ENCODE data around the gene SCAF1. TPM values are rescaled to one million over a fixed set of nuclear protein-coding genes. Genes with fewer than 3 reads are reported as not detected.

The SCAF1 gene
- total and polyA plus RNA-seq, 9 of the 15 experiments (the other 6 are each of a cell fraction or from before 2014, with no cell fraction given), result 0.20 to 79.0 (median 4.9) TPM

DNA sequence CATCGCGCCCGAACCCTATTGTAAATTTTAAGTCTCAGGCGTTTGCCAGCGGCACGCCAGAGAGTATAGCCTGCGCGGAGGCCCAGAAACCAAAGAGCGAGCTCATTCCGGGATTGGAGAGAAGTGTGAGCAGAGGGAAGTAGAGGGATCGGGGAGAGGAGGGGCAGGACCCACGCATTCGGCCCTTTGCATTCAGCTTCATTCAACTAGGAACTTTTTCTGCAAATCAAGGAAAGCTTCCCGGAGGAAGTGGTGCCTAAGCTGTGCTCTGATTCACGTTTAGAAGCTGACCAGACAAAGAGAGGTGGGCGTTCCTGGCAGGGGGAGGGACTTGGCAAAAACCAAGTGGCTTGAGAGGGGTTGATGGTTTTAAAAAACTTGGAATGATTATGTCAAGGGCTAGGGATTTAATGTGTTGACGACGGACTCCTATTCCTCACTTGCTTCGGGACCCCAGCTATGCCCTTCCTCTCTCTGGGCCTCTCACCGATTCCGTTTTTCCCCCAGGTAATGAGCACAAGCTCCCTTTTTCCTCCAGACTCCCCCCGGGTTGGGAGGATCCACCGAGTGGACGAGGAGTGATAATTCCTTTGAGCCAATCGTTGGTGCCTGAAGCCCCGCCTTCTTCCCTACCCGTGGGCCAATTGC is 34.3 kb downstream of the SCAF1 start (continued):
- peak; percentile 95 for TF ChIP-seq JUND (IDR thresholded peaks at IDR 0.05; ENCODE audit: borderline replicate concordance, low read depth, low read length)
- peak; percentile 80; the same call in 2 of the 3 replicates for TF ChIP-seq JUND (tag; IDR thresholded peaks at IDR 0.05; ENCODE audit: borderline replicate concordance, low read depth, low read length)
- TF ChIP-seq POLR2H (tag; IDR thresholded peaks at IDR 0.05; ENCODE audit: low read depth), result 0 out of 2 replicates have a peak, but pooled peaks have one; percentile 60
- TF ChIP-seq, protein P1, sequence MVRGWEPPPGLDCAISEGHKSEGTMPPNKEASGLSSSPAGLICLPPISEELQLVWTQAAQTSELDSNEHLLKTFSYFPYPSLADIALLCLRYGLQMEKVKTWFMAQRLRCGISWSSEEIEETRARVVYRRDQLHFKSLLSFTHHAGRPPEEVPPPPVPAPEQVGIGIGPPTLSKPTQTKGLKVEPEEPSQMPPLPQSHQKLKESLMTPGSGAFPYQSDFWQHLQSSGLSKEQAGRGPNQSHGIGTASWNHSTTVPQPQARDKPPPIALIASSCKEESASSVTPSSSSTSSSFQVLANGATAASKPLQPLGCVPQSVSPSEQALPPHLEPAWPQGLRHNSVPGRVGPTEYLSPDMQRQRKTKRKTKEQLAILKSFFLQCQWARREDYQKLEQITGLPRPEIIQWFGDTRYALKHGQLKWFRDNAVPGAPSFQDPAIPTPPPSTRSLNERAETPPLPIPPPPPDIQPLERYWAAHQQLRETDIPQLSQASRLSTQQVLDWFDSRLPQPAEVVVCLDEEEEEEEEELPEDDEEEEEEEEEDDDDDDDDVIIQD (CRISPR knock-in tag; IDR thresholded peaks at IDR 0.05), result no peak
- no peak for TF ChIP-seq ZNF146 (CRISPR knock-in tag; IDR thresholded peaks at IDR 0.05; ENCODE audit: unreplicated experiment)
- TF ChIP-seq, protein P2, sequence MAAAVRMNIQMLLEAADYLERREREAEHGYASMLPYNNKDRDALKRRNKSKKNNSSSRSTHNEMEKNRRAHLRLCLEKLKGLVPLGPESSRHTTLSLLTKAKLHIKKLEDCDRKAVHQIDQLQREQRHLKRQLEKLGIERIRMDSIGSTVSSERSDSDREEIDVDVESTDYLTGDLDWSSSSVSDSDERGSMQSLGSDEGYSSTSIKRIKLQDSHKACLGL (CRISPR knock-in tag; IDR thresholded peaks at IDR 0.05; ENCODE audit: borderline replicate concordance, poor library complexity, severe bottlenecking), result no peak
- peak; percentile 35; the same call in 1 of the 2 replicates for TF ChIP-seq ESRRA (IDR thresholded peaks at IDR 0.05; ENCODE audit: borderline replicate concordance, low read depth)
- no peak for TF ChIP-seq CHD1 (IDR thresholded peaks at IDR 0.05; ENCODE audit: low read length)
- peak; percentile 68; the same call in 1 of the 2 replicates for TF ChIP-seq NFRKB (IDR thresholded peaks at IDR 0.05; ENCODE audit: low read depth)
- TF ChIP-seq, protein P3, sequence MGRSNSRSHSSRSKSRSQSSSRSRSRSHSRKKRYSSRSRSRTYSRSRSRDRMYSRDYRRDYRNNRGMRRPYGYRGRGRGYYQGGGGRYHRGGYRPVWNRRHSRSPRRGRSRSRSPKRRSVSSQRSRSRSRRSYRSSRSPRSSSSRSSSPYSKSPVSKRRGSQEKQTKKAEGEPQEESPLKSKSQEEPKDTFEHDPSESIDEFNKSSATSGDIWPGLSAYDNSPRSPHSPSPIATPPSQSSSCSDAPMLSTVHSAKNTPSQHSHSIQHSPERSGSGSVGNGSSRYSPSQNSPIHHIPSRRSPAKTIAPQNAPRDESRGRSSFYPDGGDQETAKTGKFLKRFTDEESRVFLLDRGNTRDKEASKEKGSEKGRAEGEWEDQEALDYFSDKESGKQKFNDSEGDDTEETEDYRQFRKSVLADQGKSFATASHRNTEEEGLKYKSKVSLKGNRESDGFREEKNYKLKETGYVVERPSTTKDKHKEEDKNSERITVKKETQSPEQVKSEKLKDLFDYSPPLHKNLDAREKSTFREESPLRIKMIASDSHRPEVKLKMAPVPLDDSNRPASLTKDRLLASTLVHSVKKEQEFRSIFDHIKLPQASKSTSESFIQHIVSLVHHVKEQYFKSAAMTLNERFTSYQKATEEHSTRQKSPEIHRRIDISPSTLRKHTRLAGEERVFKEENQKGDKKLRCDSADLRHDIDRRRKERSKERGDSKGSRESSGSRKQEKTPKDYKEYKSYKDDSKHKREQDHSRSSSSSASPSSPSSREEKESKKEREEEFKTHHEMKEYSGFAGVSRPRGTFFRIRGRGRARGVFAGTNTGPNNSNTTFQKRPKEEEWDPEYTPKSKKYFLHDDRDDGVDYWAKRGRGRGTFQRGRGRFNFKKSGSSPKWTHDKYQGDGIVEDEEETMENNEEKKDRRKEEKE (IDR thresholded peaks at IDR 0.05; ENCODE audit: borderline replicate concordance in 1 of 2, control insufficient read depth in 1 of 2, low read depth in 2 of 2, low read length in 1 of 2), result peak in 1 of 2 experiments; percentile 98; a peak in 2 of 4 replicates
- TF ChIP-seq, protein P4, sequence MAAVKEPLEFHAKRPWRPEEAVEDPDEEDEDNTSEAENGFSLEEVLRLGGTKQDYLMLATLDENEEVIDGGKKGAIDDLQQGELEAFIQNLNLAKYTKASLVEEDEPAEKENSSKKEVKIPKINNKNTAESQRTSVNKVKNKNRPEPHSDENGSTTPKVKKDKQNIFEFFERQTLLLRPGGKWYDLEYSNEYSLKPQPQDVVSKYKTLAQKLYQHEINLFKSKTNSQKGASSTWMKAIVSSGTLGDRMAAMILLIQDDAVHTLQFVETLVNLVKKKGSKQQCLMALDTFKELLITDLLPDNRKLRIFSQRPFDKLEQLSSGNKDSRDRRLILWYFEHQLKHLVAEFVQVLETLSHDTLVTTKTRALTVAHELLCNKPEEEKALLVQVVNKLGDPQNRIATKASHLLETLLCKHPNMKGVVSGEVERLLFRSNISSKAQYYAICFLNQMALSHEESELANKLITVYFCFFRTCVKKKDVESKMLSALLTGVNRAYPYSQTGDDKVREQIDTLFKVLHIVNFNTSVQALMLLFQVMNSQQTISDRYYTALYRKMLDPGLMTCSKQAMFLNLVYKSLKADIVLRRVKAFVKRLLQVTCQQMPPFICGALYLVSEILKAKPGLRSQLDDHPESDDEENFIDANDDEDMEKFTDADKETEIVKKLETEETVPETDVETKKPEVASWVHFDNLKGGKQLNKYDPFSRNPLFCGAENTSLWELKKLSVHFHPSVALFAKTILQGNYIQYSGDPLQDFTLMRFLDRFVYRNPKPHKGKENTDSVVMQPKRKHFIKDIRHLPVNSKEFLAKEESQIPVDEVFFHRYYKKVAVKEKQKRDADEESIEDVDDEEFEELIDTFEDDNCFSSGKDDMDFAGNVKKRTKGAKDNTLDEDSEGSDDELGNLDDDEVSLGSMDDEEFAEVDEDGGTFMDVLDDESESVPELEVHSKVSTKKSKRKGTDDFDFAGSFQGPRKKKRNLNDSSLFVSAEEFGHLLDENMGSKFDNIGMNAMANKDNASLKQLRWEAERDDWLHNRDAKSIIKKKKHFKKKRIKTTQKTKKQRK (IDR thresholded peaks at IDR 0.05; ENCODE audit: borderline replicate concordance, low read depth, low read length), result no peak
- TF ChIP-seq, protein P5, sequence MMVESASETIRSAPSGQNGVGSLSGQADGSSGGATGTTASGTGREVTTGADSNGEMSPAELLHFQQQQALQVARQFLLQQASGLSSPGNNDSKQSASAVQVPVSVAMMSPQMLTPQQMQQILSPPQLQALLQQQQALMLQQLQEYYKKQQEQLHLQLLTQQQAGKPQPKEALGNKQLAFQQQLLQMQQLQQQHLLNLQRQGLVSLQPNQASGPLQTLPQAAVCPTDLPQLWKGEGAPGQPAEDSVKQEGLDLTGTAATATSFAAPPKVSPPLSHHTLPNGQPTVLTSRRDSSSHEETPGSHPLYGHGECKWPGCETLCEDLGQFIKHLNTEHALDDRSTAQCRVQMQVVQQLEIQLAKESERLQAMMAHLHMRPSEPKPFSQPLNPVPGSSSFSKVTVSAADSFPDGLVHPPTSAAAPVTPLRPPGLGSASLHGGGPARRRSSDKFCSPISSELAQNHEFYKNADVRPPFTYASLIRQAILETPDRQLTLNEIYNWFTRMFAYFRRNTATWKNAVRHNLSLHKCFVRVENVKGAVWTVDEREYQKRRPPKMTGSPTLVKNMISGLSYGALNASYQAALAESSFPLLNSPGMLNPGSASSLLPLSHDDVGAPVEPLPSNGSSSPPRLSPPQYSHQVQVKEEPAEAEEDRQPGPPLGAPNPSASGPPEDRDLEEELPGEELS (CRISPR knock-in tag; IDR thresholded peaks at IDR 0.05; ENCODE audit: borderline replicate concordance), result no peak
- TF ChIP-seq SMAD1 (IDR thresholded peaks at IDR 0.05; ENCODE audit: low read depth, low read length, partially characterized antibody), result peak; percentile 66
- TF ChIP-seq GTF2E2 (tag; IDR thresholded peaks at IDR 0.05), result no peak

Measured in K562 (cell line).